Left ventricle myocardium inferior (tissue), 1 donor: Measurements from ENCODE around the gene PTPN23. TPM values are rescaled to one million over a fixed set of nuclear protein-coding genes. Genes with fewer than 3 reads are reported as not detected.

ENCODE experiments used
- DNase-seq: peaks from one replicate; pipeline ENCODE4 v3.0.0-alpha.2; 2020
- H3K27ac ChIP-seq: fragments of 200-600 bp; replicated peaks from 2 replicates; pipeline ENCODE4 v1.8.0; 2021
- H3K27me3 ChIP-seq: fragments of 200-600 bp; 2 replicates; pipeline ENCODE4 v1.8.0; 2021; ENCODE audit warnings: low read depth
- H3K36me3 ChIP-seq: fragments of 200-600 bp; 2 replicates; pipeline ENCODE4 v1.8.0; 2021
- H3K4me1 ChIP-seq: fragments of 200-600 bp; 2 replicates; pipeline ENCODE4 v1.8.0; 2021
- H3K4me3 ChIP-seq: fragments of 200-600 bp; 2 replicates; pipeline ENCODE4 v1.8.0; 2021; ENCODE audit warnings: mild to moderate bottlenecking, moderate library complexity
- H3K9me3 ChIP-seq: fragments of 200-600 bp; replicated peaks from 2 replicates; pipeline ENCODE4 v1.8.0; 2021
- intact Hi-C: fragments of 100-400 bp; cut with micrococcal nuclease; formaldehyde crosslinking; loops from one replicate; pipeline ENCODE4 v1.11.0; 2022
- total RNA-seq: library from RNA; stranded (reverse); fragmentation: NEBNext Ultra II Directional; extraction: Animal tissue kit (Norgen Biotek cat#: 25700); gene quantifications from one replicate; pipeline ENCODE4 v1.2.1, GENCODE V29; 2021
- TF ChIP-seq, protein P1 (sequence below): fragments of 200-600 bp; IDR thresholded peaks from 2 replicates; pipeline ENCODE4 v1.8.0; 2021; ENCODE audit warnings: antibody characterized with exemption, mild to moderate bottlenecking, borderline replicate concordance
- donor health status: DM: no; HTN: yes; CAD: no; lungs with severe emphysema.

The PTPN23 gene
- total RNA-seq, 1 donor from 2014 or later = 20.0 TPM

DNA sequence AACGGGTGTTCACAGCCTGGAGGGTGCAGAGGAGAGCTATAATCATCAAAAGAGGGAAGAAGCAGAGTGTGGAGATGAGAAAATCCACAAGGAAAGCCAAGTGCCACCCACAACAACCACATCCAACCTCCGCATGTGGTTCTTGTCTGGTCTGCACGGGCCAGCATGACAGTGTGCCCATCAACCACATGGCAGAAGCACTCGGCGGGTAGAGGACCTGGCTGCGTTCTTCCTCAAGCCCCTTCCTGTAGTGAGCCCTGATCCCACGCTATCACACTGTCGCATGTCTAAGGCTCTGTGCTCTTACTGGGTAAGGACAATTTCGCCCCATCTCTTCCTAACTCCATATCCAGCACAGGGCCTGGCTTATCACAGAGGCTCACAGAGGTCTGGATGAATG, 41.9 kb downstream of the PTPN23 start:
- Histone ChIP-seq H3K36me3 (peaks cover 60% of the 10 kb centered on the region), H3K27ac (peak overlapping the region; percentile 84), H3K27me3 (no peaks in the 10 kb centered on the region), H3K9me3 (no peaks in the 10 kb centered on the region), H3K4me1 (peaks cover 25% of the 10 kb centered on the region), H3K4me3 (no peak overlapping the region)
- DNase-seq = no peak
- TF ChIP-seq, protein P1, sequence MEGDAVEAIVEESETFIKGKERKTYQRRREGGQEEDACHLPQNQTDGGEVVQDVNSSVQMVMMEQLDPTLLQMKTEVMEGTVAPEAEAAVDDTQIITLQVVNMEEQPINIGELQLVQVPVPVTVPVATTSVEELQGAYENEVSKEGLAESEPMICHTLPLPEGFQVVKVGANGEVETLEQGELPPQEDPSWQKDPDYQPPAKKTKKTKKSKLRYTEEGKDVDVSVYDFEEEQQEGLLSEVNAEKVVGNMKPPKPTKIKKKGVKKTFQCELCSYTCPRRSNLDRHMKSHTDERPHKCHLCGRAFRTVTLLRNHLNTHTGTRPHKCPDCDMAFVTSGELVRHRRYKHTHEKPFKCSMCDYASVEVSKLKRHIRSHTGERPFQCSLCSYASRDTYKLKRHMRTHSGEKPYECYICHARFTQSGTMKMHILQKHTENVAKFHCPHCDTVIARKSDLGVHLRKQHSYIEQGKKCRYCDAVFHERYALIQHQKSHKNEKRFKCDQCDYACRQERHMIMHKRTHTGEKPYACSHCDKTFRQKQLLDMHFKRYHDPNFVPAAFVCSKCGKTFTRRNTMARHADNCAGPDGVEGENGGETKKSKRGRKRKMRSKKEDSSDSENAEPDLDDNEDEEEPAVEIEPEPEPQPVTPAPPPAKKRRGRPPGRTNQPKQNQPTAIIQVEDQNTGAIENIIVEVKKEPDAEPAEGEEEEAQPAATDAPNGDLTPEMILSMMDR = no peak
- intact Hi-C loops = loop anchor here (5.0 kb wide), 1 partner anchor 50 kb away; no protein-coding TSS in a partner anchor

DNA sequence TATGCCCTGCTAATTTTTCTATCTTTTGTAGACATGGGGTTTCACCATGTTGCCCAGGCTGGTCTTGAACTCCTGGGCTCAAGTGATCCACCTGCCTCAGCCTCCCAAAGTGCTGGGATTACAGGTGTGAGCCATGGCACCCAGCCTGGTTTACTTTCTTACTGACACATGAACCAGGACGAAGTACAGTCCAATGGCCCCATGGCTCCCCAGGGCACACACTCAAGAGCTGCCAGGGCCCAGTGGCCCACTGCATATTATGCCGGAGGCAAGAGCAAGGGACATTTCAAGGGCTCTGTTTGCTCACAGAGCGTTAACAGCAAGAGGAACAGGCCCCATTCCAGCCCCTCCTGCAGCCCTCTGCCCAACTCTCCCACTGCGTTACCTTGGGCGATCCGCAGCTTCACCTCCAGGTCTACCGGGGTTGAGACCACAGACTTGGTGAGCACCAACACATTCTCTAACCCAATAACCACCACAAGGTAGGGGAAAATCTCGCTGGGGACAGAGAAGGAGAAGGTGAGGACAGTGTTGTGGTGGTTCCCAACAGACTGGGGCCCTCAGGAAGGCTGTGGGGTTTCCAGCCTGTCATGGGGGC, 42.8 kb downstream of the PTPN23 start:
- TF ChIP-seq, protein P1 = no peak
- Histone ChIP-seq H3K4me1 (peaks cover 25% of the 10 kb centered on the region), H3K27me3 (no peaks in the 10 kb centered on the region), H3K9me3 (no peaks in the 10 kb centered on the region), H3K4me3 (no peak overlapping the region), H3K36me3 (peaks cover 62% of the 10 kb centered on the region), H3K27ac (peak overlapping the region; percentile 84)
- intact Hi-C loops = loop anchor here (5.0 kb wide), 1 partner anchor 49 kb away; no protein-coding TSS in a partner anchor
- DNase-seq = no peak

DNA sequence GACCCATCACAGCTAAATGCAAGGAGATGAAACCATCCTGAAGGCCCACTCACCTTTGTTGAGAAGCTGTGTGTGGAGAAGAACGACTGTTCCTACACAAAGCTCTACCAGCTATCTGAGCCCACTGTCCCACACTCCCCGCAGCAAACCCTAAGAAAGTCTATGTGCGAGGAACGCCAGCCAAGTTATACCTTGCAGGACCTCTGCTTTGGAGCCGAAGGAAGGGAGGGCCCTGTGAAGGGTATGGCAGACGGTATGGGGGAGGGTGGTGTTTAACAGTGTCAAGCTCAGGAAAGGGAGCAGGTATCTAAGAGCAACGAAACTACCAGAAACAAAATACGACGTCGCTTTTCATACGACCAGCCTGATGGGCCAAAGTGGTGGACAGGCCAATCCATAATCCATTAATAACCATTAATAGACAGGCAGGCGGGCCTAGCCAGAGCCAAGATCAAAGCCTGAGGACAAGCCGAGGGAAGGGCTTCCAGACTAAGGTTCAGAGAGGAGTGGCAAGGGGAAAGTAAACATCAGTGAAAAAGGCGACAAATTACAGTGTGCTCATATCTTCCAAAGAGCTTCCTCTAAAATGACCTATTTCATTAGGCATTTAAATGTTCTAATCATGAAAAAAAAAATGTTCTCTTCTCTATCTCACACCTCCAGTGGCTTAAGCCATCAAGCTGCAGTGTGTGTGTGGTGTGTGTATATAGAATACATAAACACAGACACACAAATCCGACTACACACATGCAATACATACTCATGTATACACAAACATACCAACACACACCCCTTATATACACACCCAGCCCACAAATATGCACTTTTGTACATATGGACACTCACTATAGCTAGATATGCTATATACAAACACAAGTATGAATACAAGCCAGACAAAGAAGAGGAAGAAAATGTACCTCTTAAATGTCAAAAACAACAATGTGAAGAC, 43.9 kb downstream of the PTPN23 start:
- H3K4me3 ChIP-seq = no peak overlapping the region
- peaks cover 52% of the 10 kb centered on the region for H3K36me3 ChIP-seq
- no peak overlapping the region for H3K27ac ChIP-seq
- no peak for DNase-seq
- intact Hi-C loops = loop anchor here (5.0 kb wide), 1 partner anchor 48 kb away; no protein-coding TSS in a partner anchor
- no peaks in the 10 kb centered on the region for H3K9me3 ChIP-seq
- peaks cover 25% of the 10 kb centered on the region for H3K4me1 ChIP-seq
- H3K27me3 ChIP-seq = no peaks in the 10 kb centered on the region
- TF ChIP-seq, protein P1 = no peak

DNA sequence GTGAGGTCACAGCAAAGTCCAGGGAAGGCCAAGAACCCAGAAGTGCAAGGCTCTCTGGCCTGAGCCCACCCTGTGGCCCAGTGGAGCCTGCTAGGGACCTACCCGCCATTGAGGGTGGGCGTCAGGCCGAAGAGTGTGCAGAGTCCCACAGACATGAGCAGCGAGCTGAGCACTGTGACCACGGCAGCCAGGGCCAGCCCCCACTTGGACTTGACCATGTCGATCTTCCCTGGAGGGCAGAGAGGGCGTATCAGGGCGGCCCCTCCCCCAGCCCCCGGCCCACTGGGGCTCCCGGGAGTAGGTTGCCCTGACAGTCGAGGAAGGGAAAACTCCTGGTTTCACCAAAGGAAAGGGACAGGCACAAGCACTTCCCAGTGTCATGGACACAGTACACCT, 44.6 kb downstream of the PTPN23 start:
- peaks cover 25% of the 10 kb centered on the region for H3K4me1 ChIP-seq
- intact Hi-C loops = no loop called here
- no peaks in the 10 kb centered on the region for H3K27me3 ChIP-seq
- H3K9me3 ChIP-seq = no peaks in the 10 kb centered on the region
- H3K27ac ChIP-seq = no peak overlapping the region
- peaks cover 50% of the 10 kb centered on the region for H3K36me3 ChIP-seq
- TF ChIP-seq, protein P1 = no peak
- no peak overlapping the region for H3K4me3 ChIP-seq
- no peak for DNase-seq

DNA sequence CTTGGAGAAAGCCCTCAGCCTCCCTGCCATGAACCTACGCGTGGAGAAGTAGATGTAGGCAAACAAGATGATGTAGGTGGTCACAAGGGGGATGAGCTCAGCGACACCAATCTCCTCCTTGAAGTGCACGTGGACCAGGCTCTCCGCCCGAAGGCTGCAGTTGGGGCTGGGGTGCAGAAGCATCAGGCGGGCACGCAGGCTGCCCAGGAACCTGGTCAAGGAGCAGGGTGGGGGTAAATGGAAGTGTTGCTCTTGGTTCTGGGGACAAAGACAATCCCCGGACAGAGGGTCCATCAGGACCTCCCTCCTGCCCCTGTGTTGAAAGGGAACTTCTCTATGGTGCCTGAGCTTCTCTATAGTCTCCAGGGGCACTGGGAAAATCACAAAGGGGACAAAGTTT, 45.1 kb downstream of the PTPN23 start:
- H3K4me3 ChIP-seq = no peak overlapping the region
- peaks cover 27% of the 10 kb centered on the region for H3K4me1 ChIP-seq
- H3K27ac ChIP-seq = no peak overlapping the region
- peaks cover 50% of the 10 kb centered on the region for H3K36me3 ChIP-seq
- H3K9me3 ChIP-seq = no peaks in the 10 kb centered on the region
- TF ChIP-seq, protein P1 = no peak
- no peaks in the 10 kb centered on the region for H3K27me3 ChIP-seq
- intact Hi-C loops = no loop called here
- no peak for DNase-seq
